ENCODE measurements around the gene MLF2.

Gene MLF2

GRCh38 chr12:6778217-6778573, 25.3 kb upstream of the MLF2 start:
- no peak for DNase-seq (ENCODE audit: low spot score)

GRCh38 chr12:6777386-6777785, 24.4 kb upstream of the MLF2 start:
- DNase-seq (ENCODE audit: low spot score): no peak

- DNase-seq (ENCODE audit: low spot score): no peak
These were observed 22.5 kb upstream of the MLF2 start for GRCh38 chr12:6775185-6776174.

GRCh38 chr12:6774499-6775062, 21.6 kb upstream of the MLF2 start:
- no peak for DNase-seq (ENCODE audit: low spot score)

GRCh38 chr12:6773590-6774351, 20.8 kb upstream of the MLF2 start:
- no peak for DNase-seq (ENCODE audit: low spot score)

GRCh38 chr12:6772726-6773589, 20.0 kb upstream of the MLF2 start:
- no peak for DNase-seq (ENCODE audit: low spot score)

- DNase-seq (ENCODE audit: low spot score): no peak
These were observed 19.4 kb upstream of the MLF2 start, which contains the start of gene LAG3 for GRCh38 chr12:6772331-6772695. Gene LAG3 (plus strand): TSS chr12:6772520. CDS start chr12:6772853, 333 bp downstream.

- DNase-seq (ENCODE audit: low spot score): no peak
These were observed 18.8 kb upstream of the MLF2 start for GRCh38 chr12:6771509-6772330.

- DNase-seq (ENCODE audit: low spot score): no peak
These were observed 18.2 kb upstream of the MLF2 start for GRCh38 chr12:6771091-6771495.

- DNase-seq (ENCODE audit: low spot score): no peak
These were observed 17.7 kb upstream of the MLF2 start for GRCh38 chr12:6770600-6770999.

GRCh38 chr12:6770094-6770493, 17.2 kb upstream of the MLF2 start:
- DNase-seq (ENCODE audit: low spot score): no peak

GRCh38 chr12:6769666-6770065, 16.7 kb upstream of the MLF2 start:
- no peak for DNase-seq (ENCODE audit: low spot score)

- DNase-seq (ENCODE audit: low spot score): peak; percentile 42
These were observed 16.0 kb upstream of the MLF2 start for GRCh38 chr12:6768990-6769389.

- DNase-seq (ENCODE audit: low spot score): no peak
These were observed 15.5 kb upstream of the MLF2 start for GRCh38 chr12:6768437-6768914.

- peak; percentile 62 for DNase-seq (ENCODE audit: low spot score)
These were observed 14.7 kb upstream of the MLF2 start for GRCh38 chr12:6767353-6768319.

- DNase-seq (ENCODE audit: low spot score): peak; percentile 81
These were observed 13.9 kb upstream of the MLF2 start for GRCh38 chr12:6766651-6767349.

GRCh38 chr12:6765634-6766581, 13.0 kb upstream of the MLF2 start, which contains the start of gene PTMS:
Gene PTMS (plus strand): TSS chr12:6766363. CDS start chr12:6766706, 343 bp downstream.
- DNase-seq (ENCODE audit: low spot score): peak; percentile 99
